Chondrocyte (in vitro differentiated cells): ENCODE measurements around the gene PTPRQ. TPM values are rescaled to one million over a fixed set of nuclear protein-coding genes. Genes with fewer than 3 reads are reported as not detected.
A peak's percentile ranks its signal among the peaks of the same experiment; 100 is the strongest.

ENCODE experiments used
- DNase-seq: peaks from one replicate; pipeline ENCODE4 v3.0.0; 2021; ENCODE audit warnings: mixed read lengths, low spot score
- H3K27ac Mint-ChIP-seq: one replicate; pipeline ENCODE4 v1.8.0; 2021; ENCODE audit warnings: mild to moderate bottlenecking, moderate library complexity, mixed read lengths; ENCODE audit not compliant: unreplicated experiment
- H3K27me3 Mint-ChIP-seq: 2 replicates; pipeline ENCODE4 v1.8.0; 2021; ENCODE audit warnings: low read depth, mixed read lengths
- H3K36me3 Mint-ChIP-seq: 2 replicates; pipeline ENCODE4 v1.8.0; 2021; ENCODE audit warnings: low read depth, mixed read lengths
- H3K4me1 Mint-ChIP-seq: 2 replicates; pipeline ENCODE4 v1.8.0; 2021; ENCODE audit warnings: low read depth, mild to moderate bottlenecking, mixed read lengths
- H3K4me3 Mint-ChIP-seq: one replicate; pipeline ENCODE4 v1.8.0; 2021; ENCODE audit warnings: mild to moderate bottlenecking, moderate library complexity, mixed read lengths; ENCODE audit not compliant: unreplicated experiment
- H3K9me3 Mint-ChIP-seq: 2 replicates; pipeline ENCODE4 v1.8.0; 2021; ENCODE audit warnings: low read depth, mixed read lengths
- CTCF ChIP-seq: fragments of 200-600 bp; sonication (generic); IDR thresholded peaks from 2 replicates; pipeline ENCODE4 v1.5.0; 2021; ENCODE audit warnings: antibody characterized with exemption, mild to moderate bottlenecking, moderate library complexity
- total RNA-seq: library from RNA; stranded (reverse); gene quantifications from 3 replicates; pipeline ENCODE4 v1.2.1, GENCODE V29; 2021

Gene PTPRQ
- total RNA-seq, 1 donor from 2014 or later = 0.10 TPM

DNA sequence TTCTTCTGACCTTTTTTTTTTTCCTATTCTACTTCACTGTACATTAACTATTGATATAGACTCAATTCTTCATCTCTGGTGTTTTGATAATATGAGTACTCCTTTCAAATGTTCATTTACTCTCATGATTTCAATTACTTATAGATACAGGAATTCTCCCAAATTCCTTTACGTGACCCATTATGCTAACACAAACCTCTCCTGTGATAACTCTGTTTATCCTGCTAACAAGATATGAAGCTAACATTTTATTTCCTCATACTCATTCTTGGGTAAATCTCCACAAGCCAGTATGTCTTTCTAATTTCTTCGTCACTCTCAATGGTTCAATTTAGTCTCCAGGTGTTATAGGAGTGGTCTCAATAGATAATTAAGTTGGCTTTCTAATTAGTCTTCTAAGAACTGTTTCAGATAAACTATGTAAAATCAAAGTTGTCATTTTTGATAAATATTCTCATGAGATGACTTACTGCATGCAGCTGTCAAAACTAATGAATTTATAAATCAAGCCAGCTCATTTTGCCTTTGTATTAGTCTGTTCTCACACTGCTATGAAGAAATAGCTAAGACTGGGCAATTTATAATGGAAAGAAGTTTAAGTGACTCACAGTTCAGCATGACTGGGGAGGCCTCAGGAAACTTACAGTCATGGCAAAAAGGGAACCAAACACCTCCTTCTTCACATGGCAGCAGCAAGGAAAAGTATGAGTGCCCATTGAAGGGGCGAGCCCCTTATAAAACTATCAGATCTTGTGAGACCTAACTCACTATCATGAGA is 132.8 kb downstream of the PTPRQ start:
- no peaks in the 10 kb centered on the region for H3K27me3 Mint-ChIP-seq

DNA sequence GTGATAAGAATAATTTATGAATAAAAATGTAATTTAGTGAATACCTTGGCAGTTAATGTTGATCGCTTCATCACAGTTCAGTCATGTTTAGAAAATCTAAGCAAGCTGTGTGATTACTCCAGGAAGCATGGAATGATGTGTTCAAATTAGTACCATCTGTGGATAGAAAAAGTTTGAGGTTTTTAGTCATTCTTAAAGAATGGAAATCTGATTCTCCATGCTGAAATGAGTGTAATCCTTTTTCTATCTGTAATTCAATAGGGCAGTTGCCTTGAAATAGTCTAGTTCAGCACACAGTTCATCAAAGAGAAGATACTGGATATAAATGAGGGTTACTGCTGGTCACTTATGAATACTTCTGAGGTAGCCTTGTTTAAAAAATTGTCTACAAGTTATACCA is 136.2 kb downstream of the PTPRQ start:
- H3K27ac Mint-ChIP-seq = peak overlapping the region; percentile 61

More for the DNA sequence above, 132.8 kb downstream of the PTPRQ start:
- Mint-ChIP-seq H3K4me3 (no peak overlapping the region), H3K36me3 (no peaks in the 10 kb centered on the region), H3K9me3 (peaks cover 7% of the 10 kb centered on the region), H3K27ac (no peak overlapping the region), H3K4me1 (peaks cover 32% of the 10 kb centered on the region)
- TF ChIP-seq CTCF = no peak
- DNase-seq = no peak

GRCh38 chr12:80581783-80582182 is 137.7 kb downstream of the PTPRQ start:
- no peak for TF ChIP-seq CTCF
- no peak overlapping the region for H3K27ac Mint-ChIP-seq
- H3K27me3 Mint-ChIP-seq = no peaks in the 10 kb centered on the region

More for the DNA sequence above, 136.2 kb downstream of the PTPRQ start:
- DNase-seq = no peak
- peaks cover 7% of the 10 kb centered on the region for H3K9me3 Mint-ChIP-seq
- no peak for TF ChIP-seq CTCF
- H3K4me3 Mint-ChIP-seq = no peak overlapping the region
- no peaks in the 10 kb centered on the region for H3K36me3 Mint-ChIP-seq
- peaks cover 32% of the 10 kb centered on the region for H3K4me1 Mint-ChIP-seq
- no peaks in the 10 kb centered on the region for H3K27me3 Mint-ChIP-seq

DNA sequence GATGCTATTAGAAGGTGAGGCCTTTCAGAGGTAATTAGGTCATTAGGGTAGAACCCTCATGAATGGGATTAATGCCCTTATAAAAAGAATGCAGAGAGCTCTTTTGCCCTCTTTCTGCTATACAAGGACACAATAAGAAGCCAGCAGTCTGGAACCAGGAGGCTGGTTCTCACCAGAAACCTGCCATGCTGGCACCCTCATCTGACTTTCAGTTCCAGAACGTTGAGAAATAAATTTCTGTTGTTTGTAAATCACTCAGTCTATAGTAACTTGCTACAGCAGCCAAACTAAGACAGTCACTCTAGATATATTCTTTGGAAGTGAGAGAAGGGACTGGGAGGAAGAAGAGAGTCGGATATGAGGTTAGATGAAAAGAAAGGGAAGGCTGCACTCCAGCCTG is 138.4 kb downstream of the PTPRQ start:
- H3K36me3 Mint-ChIP-seq = peaks cover 2% of the 10 kb centered on the region

More at GRCh38 chr12:80581783-80582182, 137.7 kb downstream of the PTPRQ start:
- peaks cover 7% of the 10 kb centered on the region for H3K9me3 Mint-ChIP-seq
- H3K4me1 Mint-ChIP-seq = peaks cover 29% of the 10 kb centered on the region
- H3K4me3 Mint-ChIP-seq = no peak overlapping the region
- no peak for DNase-seq
- H3K36me3 Mint-ChIP-seq = peaks cover 2% of the 10 kb centered on the region

GRCh38 chr12:80589077-80589476 is 145.0 kb downstream of the PTPRQ start:
- Mint-ChIP-seq H3K4me3 (no peak overlapping the region), H3K9me3 (peaks cover 3% of the 10 kb centered on the region), H3K27me3 (no peaks in the 10 kb centered on the region), H3K4me1 (peaks cover 17% of the 10 kb centered on the region), H3K36me3 (peaks cover 3% of the 10 kb centered on the region), H3K27ac (no peak overlapping the region)
- TF ChIP-seq CTCF = no peak
- no peak for DNase-seq

More for the DNA sequence above, 138.4 kb downstream of the PTPRQ start:
- no peaks in the 10 kb centered on the region for H3K27me3 Mint-ChIP-seq
- TF ChIP-seq CTCF = no peak
- peaks cover 3% of the 10 kb centered on the region for H3K9me3 Mint-ChIP-seq
- peaks cover 26% of the 10 kb centered on the region for H3K4me1 Mint-ChIP-seq
- H3K4me3 Mint-ChIP-seq = no peak overlapping the region
- no peak for DNase-seq
- no peak overlapping the region for H3K27ac Mint-ChIP-seq
